ENCODE data around the gene STK11. TPM values are rescaled to one million over a fixed set of nuclear protein-coding genes. Genes with fewer than 3 reads are reported as not detected.

STK11 gene
- total RNA-seq, 4 donors from 2014 or later, result 62.5 to 76.9 (median 66.4) TPM

GRCh38 chr19:1173845-1174809 is 31.5 kb upstream of the STK11 start, which contains the start of gene SBNO2:
Gene SBNO2 (minus strand): TSS chr19:1174268. CDS start chr19:1154276, 19,992 bp downstream.
- TF ChIP-seq POLR2A (IDR thresholded peaks at IDR 0.05) (peak in 1 of 2 donors; percentile 64), EP300 (IDR thresholded peaks at IDR 0.05) (no peak), POLR2AphosphoS5 (IDR thresholded peaks at IDR 0.05) (no peak)
- H3K4me1 ChIP-seq, result peaks cover 63% of the 10 kb centered on the region

GRCh38 chr19:1177322-1178114 is 28.1 kb upstream of the STK11 start:
- Histone ChIP-seq H3K36me3 (no peaks in the 10 kb centered on the region), H3K27me3 (no peaks in the 10 kb centered on the region), H3K4me3 (no peak overlapping the region), H3K9me3 (no peaks in the 10 kb centered on the region), H3K27ac (peak overlapping the region; percentile 81), H3K4me1 (peaks cover 59% of the 10 kb centered on the region)
- peak in 1 of 2 donors; percentile 88 for DNase-seq (ENCODE audit: low spot score in 2 of 2)
- WGBS, result 35% methylated on average over 19 of the region's 25 CpGs
- TF ChIP-seq POLR2A (IDR thresholded peaks at IDR 0.05) (no peak), EP300 (IDR thresholded peaks at IDR 0.05) (no peak), CTCF (IDR thresholded peaks at IDR 0.05) (peak in 1 of 2 donors; percentile 11), POLR2AphosphoS5 (IDR thresholded peaks at IDR 0.05) (peak in 1 of 3 donors; percentile 13)

More at GRCh38 chr19:1173845-1174809, 31.5 kb upstream of the STK11 start, which contains the start of gene SBNO2:
- Histone ChIP-seq H3K36me3 (no peaks in the 10 kb centered on the region), H3K27me3 (no peaks in the 10 kb centered on the region), H3K27ac (peak within 1 kb of the TSS; percentile 98), H3K9me3 (no peaks in the 10 kb centered on the region), H3K4me3 (peak within 1 kb of the TSS; percentile 91)
- DNase-seq (ENCODE audit: low spot score in 2 of 2), result peak; percentile 92 to 93
- 27% methylated on average over 30 of the region's 84 CpGs for WGBS

GRCh38 chr19:1181606-1182005 is 24.0 kb upstream of the STK11 start:
- TF ChIP-seq POLR2AphosphoS5 (IDR thresholded peaks at IDR 0.05) (peak in 1 of 3 donors; percentile 12), POLR2A (IDR thresholded peaks at IDR 0.05) (no peak)
- Histone ChIP-seq H3K36me3 (no peaks in the 10 kb centered on the region), H3K4me1 (peaks cover 59% of the 10 kb centered on the region), H3K4me3 (no peak overlapping the region), H3K27ac (peak overlapping the region; percentile 68), H3K27me3 (no peaks in the 10 kb centered on the region), H3K9me3 (no peaks in the 10 kb centered on the region)
- DNase-seq (ENCODE audit: low spot score in 2 of 2), result peak in 1 of 2 donors; percentile 68
- WGBS, result 48% methylated on average over 10 of the region's 11 CpGs

GRCh38 chr19:1182068-1182467 is 23.5 kb upstream of the STK11 start:
- H3K27ac ChIP-seq, result peak overlapping the region; percentile 68
- no peak for TF ChIP-seq POLR2A (IDR thresholded peaks at IDR 0.05)
- no peak for TF ChIP-seq EP300 (IDR thresholded peaks at IDR 0.05)
- no peak for TF ChIP-seq POLR2AphosphoS5 (IDR thresholded peaks at IDR 0.05)
- no peak for TF ChIP-seq CTCF (IDR thresholded peaks at IDR 0.05)
- no peaks in the 10 kb centered on the region for H3K9me3 ChIP-seq
- H3K27me3 ChIP-seq, result no peaks in the 10 kb centered on the region
- H3K4me1 ChIP-seq, result peaks cover 54% of the 10 kb centered on the region
- H3K4me3 ChIP-seq, result no peak overlapping the region
- WGBS, result 67% methylated on average over 10 of the region's 10 CpGs
- H3K36me3 ChIP-seq, result no peaks in the 10 kb centered on the region
- DNase-seq (ENCODE audit: low spot score in 2 of 2), result no peak

- Histone ChIP-seq H3K4me3 (no peak overlapping the region), H3K9me3 (no peaks in the 10 kb centered on the region), H3K27ac (peak overlapping the region; percentile 4), H3K4me1 (peaks cover 48% of the 10 kb centered on the region), H3K27me3 (no peaks in the 10 kb centered on the region), H3K36me3 (no peaks in the 10 kb centered on the region)
- 83% methylated on average over 11 of the region's 11 CpGs for WGBS
- TF ChIP-seq POLR2AphosphoS5 (IDR thresholded peaks at IDR 0.05) (no peak), POLR2A (IDR thresholded peaks at IDR 0.05) (no peak), CTCF (IDR thresholded peaks at IDR 0.05) (no peak)
- no peak for DNase-seq (ENCODE audit: low spot score in 2 of 2)
Observed at GRCh38 chr19:1182727-1183126, 22.9 kb upstream of the STK11 start.

Measured in suprapubic skin (tissue), 4 donors.